OCI-LY1 (cell line): ENCODE measurements around the gene FYN.

Experiments
- H2AFZ ChIP-seq: fragments of 200-600 bp; sonication (generic), shearing (Covaris generic); 2 replicates; pipeline ENCODE4 v1.6.0; 2014; ENCODE audit warnings: antibody characterized with exemption, mild to moderate bottlenecking, low read length
- H3F3A ChIP-seq: fragments of 200-600 bp; sonication (generic), shearing (Covaris generic); 2 replicates; pipeline ENCODE4 v1.6.0; 2014; ENCODE audit warnings: mild to moderate bottlenecking, antibody characterized with exemption, low read length, moderate library complexity; ENCODE audit not compliant: insufficient read depth
- H3K27ac ChIP-seq: fragments of 200-600 bp; sonication (generic); 2 replicates; pipeline ENCODE4 v1.5.1; 2014; ENCODE audit warnings: low read length, mixed run types, mild to moderate bottlenecking, low read depth; ENCODE audit not compliant: poor library complexity, severe bottlenecking
- H3K27me3 ChIP-seq: fragments of 200-600 bp; sonication (generic); 2 replicates; pipeline ENCODE4 v1.6.0; 2014; ENCODE audit warnings: antibody characterized with exemption, mild to moderate bottlenecking, low read length, moderate library complexity; ENCODE audit not compliant: insufficient read depth
- H3K36me3 ChIP-seq: fragments of 200-600 bp; sonication (generic); 2 replicates; pipeline ENCODE4 v1.6.1; 2014; ENCODE audit warnings: mild to moderate bottlenecking, antibody characterized with exemption, low read length, moderate library complexity, mixed read lengths; ENCODE audit not compliant: insufficient read depth
- H3K4me1 ChIP-seq: fragments of 200-600 bp; sonication (generic); 2 replicates; pipeline ENCODE4 v1.5.1; 2014; ENCODE audit warnings: mild to moderate bottlenecking, low read length, moderate library complexity; ENCODE audit not compliant: insufficient read depth, severe bottlenecking
- H3K4me2 ChIP-seq: fragments of 200-600 bp; sonication (generic), shearing (Covaris generic); 2 replicates; pipeline ENCODE4 v1.6.1; 2014; ENCODE audit warnings: low read length
- H3K4me3 ChIP-seq: fragments of 200-600 bp; sonication (generic); 2 replicates; pipeline ENCODE4 v1.5.1; 2014; ENCODE audit warnings: low read length, low read depth, mild to moderate bottlenecking, mixed read lengths; ENCODE audit not compliant: poor library complexity, severe bottlenecking
- H3K79me2 ChIP-seq: fragments of 200-600 bp; shearing (Covaris generic); 2 replicates; pipeline ENCODE4 v1.6.1; 2016; ENCODE audit warnings: mixed run types, low read length, mixed read lengths; ENCODE audit not compliant: insufficient read depth
- H3K9ac ChIP-seq: fragments of 200-600 bp; sonication (generic), shearing (Covaris generic); 2 replicates; pipeline ENCODE4 v1.6.1; 2014; ENCODE audit warnings: mild to moderate bottlenecking, low read length, mixed read lengths
- H3K9me2 ChIP-seq: fragments of 200-600 bp; sonication (generic), shearing (Covaris generic); 2 replicates; pipeline ENCODE4 v1.6.1; 2014; ENCODE audit warnings: low read depth, mild to moderate bottlenecking, low read length, mixed read lengths
- H3K9me3 ChIP-seq: fragments of 200-600 bp; shearing (Covaris generic); 2 replicates; pipeline ENCODE4 v1.6.1; 2014; ENCODE audit warnings: low read length, mixed read lengths
- H4K20me1 ChIP-seq: fragments of 200-600 bp; sonication (generic), shearing (Covaris generic); 2 replicates; pipeline ENCODE4 v1.6.0; 2016; ENCODE audit warnings: mild to moderate bottlenecking, low read length; ENCODE audit not compliant: insufficient read depth
- CTCF ChIP-seq: fragments of 200-600 bp; sonication (generic), shearing (Covaris generic); IDR thresholded peaks from 2 replicates; pipeline ENCODE4 v1.5.1; 2017; ENCODE audit warnings: mild to moderate bottlenecking, antibody characterized with exemption, low read length, moderate library complexity, mixed read lengths
- EZH2 ChIP-seq: fragments of 200-600 bp; sonication (generic), shearing (Covaris generic); IDR thresholded peaks from 2 replicates; pipeline ENCODE4 v1.8.0; 2017; ENCODE audit warnings: borderline replicate concordance, mixed run types, mild to moderate bottlenecking, antibody characterized with exemption, low read length, moderate library complexity, mixed read lengths

FYN gene

GRCh38 chr6:111774346-111774703 lies 98.9 kb downstream of the FYN start:
- no peak overlapping the region for H3K4me3 ChIP-seq
- H4K20me1 ChIP-seq = no peaks in the 10 kb centered on the region
- no peaks in the 10 kb centered on the region for H3K9me3 ChIP-seq
- no peak overlapping the region for H3K4me2 ChIP-seq
- no peak overlapping the region for H3K9ac ChIP-seq
- H3K79me2 ChIP-seq = no peaks in the 10 kb centered on the region
- no peaks in the 10 kb centered on the region for H3F3A ChIP-seq
- H2AFZ ChIP-seq = no peak overlapping the region
- H3K36me3 ChIP-seq = no peaks in the 10 kb centered on the region
- H3K4me1 ChIP-seq = no peaks in the 10 kb centered on the region
- no peaks in the 10 kb centered on the region for H3K9me2 ChIP-seq
- no peak for TF ChIP-seq CTCF
- no peak for TF ChIP-seq EZH2
- H3K27ac ChIP-seq = no peak overlapping the region
- no peaks in the 10 kb centered on the region for H3K27me3 ChIP-seq

- no peak overlapping the region for H3K27ac ChIP-seq
- H3F3A ChIP-seq = no peaks in the 10 kb centered on the region
- H3K9ac ChIP-seq = no peak overlapping the region
- H2AFZ ChIP-seq = no peak overlapping the region
- H3K4me1 ChIP-seq = no peaks in the 10 kb centered on the region
- H4K20me1 ChIP-seq = no peaks in the 10 kb centered on the region
- H3K79me2 ChIP-seq = no peaks in the 10 kb centered on the region
- H3K27me3 ChIP-seq = no peaks in the 10 kb centered on the region
- H3K4me2 ChIP-seq = no peak overlapping the region
- H3K36me3 ChIP-seq = no peaks in the 10 kb centered on the region
- no peak overlapping the region for H3K4me3 ChIP-seq
- H3K9me2 ChIP-seq = no peaks in the 10 kb centered on the region
- TF ChIP-seq EZH2 (no peak), CTCF (no peak)
- no peaks in the 10 kb centered on the region for H3K9me3 ChIP-seq
These were observed 99.5 kb downstream of the FYN start for GRCh38 chr6:111773501-111774345.

GRCh38 chr6:111772381-111772780 lies 100.9 kb downstream of the FYN start:
- Histone ChIP-seq H3K27ac (no peak overlapping the region), H3K36me3 (no peaks in the 10 kb centered on the region), H3K9me2 (no peaks in the 10 kb centered on the region), H3K79me2 (no peaks in the 10 kb centered on the region), H3K4me2 (no peak overlapping the region), H3K4me1 (no peaks in the 10 kb centered on the region), H3K4me3 (no peak overlapping the region), H3F3A (no peaks in the 10 kb centered on the region), H3K27me3 (no peaks in the 10 kb centered on the region), H3K9ac (no peak overlapping the region), H4K20me1 (no peaks in the 10 kb centered on the region), H2AFZ (no peak overlapping the region), H3K9me3 (no peaks in the 10 kb centered on the region)
- TF ChIP-seq CTCF (no peak), EZH2 (no peak)
